HPDE6-E6E7 (cell line): ENCODE results near the gene CDS2.

Experiments used
- DNase-seq: peaks from one replicate; pipeline ENCODE4 v3.0.0; 2011; ENCODE audit warnings: missing footprints; ENCODE audit errors: extremely low spot score

The CDS2 gene

DNA sequence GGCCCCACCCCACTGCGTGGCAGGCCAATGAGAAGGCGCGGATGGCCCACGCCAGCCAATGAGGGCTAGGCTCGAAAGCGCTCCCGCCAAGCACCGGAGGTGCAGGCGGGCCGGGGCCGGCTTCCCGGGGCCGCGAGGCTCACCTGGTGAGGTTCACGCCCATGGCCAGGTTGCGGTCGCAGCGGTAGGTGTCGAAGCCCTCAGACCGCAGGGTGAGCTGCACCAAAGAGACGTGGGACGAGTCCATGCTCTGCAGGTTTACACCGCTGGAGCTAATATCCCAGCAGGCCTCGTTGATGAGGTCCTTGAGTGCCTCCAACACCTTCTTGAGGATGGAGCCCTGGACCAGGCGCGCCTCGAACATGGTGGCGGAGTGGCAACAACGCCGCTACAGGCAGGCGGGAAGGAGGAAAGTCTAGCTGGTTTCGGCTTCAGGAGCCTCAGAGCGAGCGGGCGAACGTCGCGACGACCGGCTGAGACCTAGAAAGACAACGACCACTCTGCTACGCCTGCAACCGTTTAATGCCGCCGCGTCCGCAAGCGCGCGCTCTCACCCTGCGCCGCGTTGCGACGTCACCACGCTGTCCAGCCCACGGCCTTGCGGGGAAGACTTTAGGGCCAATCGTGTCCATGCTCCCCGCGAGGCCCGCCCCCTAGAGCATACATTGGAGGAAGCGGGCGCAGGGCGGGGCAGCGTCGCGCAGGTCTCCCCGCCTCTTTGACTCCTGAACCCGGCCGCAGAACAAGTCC lies 7.2 kb upstream of the CDS2 start, which contains the start of gene PCNA:
Gene PCNA (minus strand): TSS at position 524 of the 750 bp plus-strand sequence. CDS start 160 bp downstream, at position 364.
- DNase-seq: peak; percentile 99

DNA sequence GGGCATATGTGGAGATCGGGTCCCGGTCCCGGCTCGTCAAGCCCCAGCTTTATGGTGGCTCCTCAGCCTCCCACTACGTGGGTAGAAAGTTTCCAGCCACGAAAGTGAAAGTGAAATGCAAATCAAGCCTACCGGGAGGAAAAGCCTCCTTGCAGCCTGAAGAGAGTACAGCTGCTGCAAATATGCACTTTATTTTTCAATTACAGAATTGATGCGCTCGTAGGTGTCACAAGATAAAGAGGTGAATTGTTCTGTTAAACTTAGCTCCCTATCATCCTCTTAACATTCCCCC lies 6.7 kb upstream of the CDS2 start:
- DNase-seq: no peak

DNA sequence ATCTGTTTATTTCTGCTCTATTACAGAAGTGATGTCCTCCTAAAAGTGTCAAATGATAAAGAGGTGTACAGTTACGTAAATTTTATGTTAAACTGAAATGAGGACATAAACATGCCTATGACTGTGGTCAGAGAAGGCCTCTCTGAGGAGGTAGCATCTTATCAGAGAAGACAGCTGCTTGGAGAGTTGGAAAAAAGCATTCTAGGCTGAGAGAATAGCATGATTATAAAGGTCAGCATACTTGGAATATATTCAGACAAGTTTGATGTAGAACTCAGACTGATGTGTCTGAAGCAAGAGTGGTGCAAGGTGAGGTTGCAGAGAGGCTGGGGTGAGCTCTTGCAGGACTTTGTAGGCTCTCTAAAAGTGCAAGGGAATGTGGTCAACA lies 3.9 kb upstream of the CDS2 start:
- DNase-seq: no peak

DNA sequence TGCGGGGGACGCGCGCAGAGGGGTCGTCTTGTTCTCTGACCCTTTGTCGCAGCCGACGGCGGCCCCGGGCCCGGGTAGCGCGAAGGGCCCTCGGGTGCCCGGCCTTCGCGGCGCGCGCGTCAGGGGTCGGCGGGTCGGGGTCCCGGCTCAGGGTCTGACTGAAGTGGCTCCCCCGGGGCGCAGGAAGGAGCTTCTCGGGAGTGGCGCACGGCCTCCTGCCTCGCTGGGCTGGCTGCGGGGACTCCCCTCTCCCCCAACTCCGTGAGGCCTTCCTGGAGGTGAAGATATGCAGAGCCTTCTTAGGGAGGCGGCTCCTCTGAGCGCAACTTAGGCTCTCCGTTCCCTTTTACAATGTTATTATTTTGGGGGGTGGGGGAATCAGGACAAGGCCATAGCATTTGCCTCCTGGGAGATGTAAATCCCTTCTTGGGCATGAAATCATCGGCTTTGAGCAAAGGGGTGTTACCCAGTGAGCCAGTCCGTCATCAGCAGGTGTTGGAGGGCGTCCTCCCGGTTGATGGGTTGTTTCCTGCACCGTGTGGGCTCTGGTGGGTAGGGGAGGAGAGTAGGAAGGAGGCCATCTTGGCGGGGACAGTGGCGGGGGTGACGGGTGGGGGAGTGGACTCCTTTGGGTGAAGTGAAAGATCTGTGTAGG lies 523 bp downstream of the CDS2 start:
- DNase-seq: peak; percentile 42

DNA sequence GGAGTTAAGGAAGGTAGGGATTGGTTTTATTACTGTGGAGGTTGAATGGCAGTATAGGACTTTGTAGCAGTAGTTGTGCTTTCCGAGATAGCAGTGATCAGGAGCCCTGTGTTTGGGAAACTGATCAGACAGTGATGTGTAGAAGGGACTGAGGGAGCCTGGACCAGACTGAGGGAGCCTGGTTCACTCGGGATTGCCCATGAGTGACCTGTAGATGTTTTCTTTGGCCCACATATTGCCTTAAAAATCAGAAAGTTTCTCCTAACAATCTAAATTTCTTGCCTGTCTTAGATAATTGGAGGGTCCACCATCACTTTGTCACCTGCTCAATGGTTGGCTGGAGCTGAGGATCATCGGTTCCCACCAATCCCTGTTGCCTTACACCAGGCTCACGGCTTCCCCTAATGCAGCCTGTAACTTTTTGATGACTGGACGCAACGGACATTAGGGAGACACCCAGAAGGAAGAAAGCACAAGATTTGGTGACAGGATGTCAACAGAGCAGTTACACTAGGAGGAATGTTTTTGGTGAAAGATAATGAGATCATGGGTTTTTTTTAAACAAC lies 1.1 kb downstream of the CDS2 start:
- no peak for DNase-seq

DNA sequence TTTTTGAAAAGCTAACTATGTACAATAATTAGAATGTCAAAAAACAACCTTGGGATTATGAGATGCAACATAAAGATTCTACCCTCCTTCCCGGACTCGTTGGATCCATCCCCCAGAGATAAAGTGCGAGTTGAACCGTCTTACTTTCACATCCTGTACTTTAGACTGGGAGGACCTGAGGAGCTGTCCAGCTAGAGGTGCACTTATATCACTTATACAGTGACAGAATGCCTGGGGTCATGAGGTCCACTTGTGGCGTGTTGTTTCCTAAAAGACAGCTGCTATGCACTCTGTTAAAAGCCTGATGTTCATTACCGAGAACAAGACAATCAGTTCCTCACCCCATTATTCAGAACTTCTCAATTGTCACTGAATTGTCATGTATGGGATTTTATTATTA lies 2.1 kb downstream of the CDS2 start:
- DNase-seq: no peak

DNA sequence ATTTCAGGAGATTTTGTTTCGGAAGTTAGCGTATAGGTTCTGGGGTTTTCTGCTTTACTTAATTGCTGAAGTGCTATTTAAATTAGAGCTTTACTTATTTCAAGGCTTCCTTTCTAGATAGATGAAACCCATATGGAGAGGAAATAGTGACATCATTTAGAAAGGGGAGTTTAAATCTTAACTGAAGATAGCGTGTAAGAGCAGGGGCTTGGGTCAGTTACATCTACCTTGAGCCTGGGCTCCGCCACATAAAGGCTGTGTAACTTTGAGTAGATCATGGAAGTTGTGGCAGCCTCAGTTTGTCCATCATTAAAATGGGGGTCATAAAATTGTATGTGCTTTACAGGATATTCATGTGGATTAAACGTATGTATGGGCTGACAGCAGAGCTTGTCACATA lies 4.7 kb downstream of the CDS2 start:
- DNase-seq: no peak

DNA sequence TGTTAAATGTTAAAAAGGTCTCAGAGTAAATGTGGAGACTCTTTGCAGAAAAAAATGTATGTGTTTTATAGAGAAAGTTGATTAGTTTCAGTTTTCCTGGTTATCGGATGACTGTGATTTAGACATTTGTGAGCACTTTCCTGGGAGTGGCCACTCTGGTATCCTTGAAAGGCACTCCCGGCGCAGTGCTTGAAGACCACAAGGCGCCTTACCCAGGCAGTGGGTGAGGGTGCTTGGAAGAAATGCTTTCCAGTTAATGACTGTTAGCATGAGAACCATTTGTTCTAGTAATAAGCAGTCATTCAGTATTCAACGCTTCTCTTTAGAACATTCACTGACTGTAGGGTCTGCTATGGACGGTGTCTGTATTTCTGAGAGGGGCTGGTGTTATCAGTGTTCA lies 7.2 kb downstream of the CDS2 start:
- no peak for DNase-seq

DNA sequence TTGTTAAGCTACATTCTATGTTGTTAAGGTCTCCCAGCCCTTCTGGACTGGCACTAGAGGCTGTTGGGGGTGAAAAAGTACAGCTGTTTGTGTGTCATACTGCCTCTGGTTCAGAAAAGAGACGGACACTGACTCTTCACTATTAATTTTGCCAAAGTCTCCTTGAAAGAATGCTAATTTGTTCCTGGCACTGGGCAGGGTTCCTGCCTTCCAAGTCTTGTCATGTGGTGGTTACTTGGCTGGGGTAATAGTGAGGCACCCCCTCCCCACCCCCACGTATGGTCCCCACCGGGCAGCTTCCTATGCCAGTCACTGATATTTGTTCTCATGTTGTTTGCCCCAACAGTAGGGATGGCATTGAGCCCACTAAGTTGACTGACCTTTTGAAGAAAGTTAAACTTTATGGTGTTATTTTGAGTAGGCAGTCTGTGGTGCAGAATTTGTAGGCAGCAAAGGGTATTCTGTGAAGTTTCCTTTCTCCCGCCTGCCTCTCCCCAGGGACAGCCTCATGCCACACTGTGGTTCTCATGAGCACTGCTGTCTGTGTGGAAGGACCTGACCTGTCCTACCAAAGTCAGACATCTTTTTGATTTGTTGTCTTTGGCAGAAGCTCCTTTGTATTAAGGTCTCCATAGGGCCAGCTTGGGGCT lies 8.7 kb downstream of the CDS2 start:
- no peak for DNase-seq

DNA sequence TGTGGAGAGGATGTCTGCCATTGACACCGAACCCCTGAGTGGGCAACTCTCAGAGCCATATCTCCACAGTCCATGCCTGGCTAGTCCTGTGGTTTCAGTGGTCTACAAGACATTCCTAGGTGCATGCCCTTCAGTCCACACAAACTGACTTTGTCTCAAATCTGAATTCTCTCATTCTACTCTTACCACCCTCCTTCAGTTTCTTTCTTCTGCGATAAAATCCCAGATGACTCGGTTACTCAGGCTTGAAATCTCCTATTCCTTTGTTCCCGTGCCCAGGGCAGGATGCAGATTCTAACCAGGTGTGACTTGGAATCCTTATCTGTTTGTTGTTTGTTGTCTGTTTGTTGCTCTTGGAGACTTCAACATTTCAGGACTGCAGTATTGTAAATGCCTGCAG lies 9.3 kb downstream of the CDS2 start:
- DNase-seq: no peak

DNA sequence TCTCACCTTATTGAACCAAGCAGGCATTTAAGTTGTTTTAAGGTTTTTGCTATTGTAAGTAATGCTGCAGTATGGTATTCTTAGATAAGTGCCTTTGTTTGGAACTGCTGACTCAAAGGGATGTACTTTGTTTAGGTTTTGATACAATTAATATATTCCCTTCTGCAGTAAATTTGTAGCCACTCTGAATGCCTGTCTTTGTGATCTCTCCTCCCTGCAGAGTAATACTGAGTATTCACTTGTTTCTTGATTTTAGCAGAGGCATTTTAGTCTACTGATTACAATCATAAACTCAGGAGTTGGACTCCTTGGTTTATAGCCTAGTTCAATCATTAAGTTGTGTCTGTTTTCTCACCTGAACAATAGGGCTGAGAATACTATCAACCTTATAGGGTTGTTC lies 13.4 kb downstream of the CDS2 start:
- no peak for DNase-seq

DNA sequence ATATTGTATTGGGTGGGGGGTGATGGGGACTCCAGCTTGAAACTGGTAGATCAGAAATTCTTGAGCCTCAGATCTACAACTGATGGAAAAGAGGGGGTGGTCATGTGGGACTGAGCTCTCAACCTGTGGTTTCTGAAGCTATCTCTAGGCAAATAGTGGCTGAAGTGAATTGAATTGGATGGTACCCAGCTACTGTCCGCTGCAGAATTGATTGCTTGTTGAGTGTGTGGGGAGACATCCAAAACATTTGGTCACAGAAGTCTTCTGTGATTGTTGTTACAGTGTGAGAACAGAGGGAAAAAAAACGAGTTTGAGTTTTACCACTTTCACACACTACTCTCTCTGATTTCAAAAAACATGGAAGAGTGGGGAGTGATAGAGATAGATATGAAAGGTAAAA lies 14.8 kb downstream of the CDS2 start:
- DNase-seq: no peak

DNA sequence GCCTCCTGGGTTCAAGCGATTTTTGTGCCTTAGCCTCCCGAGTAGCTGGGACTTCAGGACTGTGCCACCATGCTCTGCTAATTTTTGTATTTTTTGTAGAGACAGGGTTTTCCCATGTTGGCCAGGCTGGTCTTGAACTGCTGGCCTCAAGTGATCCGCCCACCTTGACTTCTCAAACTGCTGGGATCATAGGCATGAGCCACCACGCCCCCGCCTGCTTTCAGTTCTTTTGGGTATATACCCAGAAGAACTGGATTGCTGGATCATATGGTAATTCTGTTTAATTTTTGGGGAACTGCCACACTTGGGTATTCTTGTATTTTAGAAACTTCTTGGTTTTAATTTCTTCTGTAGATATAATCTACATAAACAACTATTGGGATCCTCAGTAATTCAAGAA lies 17.0 kb downstream of the CDS2 start:
- DNase-seq: no peak

DNA sequence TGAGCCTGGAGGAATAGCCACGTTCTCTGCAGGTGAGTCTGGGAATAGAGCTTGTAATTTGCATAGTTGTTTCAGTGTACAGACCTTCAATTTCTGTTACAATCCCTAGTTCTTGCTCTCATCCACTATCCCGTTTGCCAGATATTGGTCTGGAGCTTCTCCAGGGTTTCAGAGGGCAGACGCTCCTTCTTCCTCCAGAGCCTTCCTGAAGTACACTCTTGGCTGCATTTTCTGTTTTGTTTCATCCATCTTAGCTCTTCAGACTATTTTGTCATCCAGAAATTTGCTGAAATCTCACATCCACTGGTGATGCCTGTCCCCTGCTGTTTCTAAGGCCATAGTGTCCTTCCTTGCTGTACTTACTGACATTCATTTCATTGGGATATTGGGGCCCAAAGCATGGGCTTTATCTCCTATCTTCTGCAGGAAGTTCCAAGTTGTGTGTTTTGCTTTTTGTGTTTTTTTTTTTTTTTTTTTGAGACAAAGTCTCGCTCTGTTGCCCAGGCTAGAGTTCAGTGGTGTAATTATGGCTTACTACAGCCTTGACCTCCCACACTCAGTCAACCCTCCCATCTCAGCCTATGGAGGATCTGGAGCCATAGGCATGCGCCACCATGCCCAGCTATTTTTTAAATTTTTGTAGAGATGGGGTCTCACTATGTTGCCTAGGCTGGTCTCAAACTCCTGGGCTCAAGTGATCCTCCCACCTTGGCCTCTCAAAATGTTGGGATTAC lies 18.7 kb downstream of the CDS2 start:
- DNase-seq: no peak

DNA sequence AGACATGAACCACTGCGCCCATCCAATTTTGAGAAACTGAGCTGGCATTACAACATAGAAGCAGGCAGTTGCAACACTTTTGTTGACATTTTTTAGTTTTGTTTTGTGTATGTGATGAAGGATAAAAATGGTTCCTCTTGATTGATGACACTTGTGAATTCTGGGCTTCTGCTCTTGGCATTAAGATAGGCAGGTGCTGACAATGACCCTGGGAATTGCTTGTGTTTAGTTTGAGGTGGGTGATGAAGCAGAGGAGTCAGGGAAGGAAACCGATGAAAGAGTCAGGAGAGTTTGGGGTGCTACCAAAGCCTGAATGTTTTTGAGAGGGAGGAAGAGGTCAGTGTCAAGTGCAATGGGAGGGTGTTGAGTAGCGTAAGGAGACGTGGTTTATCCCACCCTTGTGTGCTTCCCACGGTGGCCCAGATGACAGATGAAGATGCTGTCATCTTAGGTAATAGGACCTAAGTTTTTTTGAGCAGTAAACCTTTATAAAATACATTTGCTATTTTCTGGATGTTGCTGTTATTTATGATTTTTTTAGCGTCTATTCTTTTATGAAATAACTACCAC lies 19.4 kb downstream of the CDS2 start:
- DNase-seq: no peak

DNA sequence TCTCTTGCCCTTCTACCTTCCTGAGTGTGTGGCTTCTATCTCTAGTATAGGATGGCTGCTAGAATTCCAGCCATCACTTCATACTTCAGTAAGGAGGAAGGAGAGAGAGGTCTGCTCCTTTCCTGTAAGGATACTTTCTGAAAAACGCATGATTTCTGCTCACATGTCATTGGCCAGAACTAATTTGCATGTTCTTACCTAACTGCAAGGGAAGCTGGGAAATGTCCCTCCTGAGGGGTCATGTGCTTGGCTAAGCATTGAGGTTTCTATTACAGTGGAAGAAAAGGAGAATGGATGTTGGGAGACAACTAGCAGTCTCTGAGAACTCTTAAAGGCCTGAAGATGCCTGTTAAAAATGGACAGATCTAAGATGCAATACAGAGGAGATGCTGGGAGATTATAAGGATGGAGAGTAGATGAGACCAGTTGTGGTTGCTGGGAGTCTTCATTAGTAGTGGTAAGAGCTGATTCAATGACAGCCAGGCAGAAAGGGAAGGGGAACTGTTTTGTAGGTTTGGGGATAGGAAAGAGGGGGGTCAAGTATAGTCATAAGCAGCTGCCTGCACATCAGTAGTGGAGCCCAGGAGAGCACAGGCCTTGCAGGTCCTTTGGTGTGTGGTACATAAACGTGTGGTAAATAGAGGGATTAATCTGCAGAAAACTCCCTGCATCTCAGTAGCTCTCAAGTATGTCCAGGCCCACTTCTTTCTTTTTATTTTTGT lies 20.2 kb downstream of the CDS2 start:
- DNase-seq: no peak

DNA sequence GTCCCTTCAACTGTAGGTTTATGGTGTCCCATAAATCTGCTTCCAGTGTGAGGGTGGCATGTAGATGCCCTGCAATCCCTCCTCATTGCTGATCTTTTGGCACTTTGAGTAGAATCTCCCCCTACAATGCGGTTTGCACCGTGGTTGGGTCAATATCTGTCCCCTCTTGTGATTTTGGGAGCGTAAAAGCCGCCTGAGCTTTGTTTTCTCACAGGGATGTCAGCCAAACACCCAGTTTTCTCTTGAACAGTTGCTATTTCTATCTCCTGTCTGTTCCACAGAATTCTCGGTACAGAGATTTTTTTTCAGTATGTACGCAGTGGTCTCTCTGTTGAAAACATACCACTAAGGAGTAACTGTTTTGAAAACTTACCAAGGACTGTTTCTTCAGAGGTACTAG lies 21.8 kb downstream of the CDS2 start:
- no peak for DNase-seq

DNA sequence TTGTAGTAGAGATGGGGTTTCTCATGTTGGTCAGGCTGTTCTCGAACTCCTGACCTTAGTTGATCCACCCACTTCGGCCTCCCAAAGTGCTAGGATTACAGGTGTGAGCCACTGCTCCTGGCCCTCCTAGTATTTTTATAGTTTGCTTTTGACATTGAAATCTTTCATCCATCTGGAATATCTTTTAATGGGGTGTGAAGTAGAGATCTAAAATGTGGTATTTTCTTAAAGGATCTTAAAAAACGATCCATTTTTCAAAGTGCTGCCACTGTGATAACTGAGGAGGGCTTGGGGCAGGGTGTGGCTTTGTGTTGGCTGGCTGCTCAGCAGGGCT lies 23.1 kb downstream of the CDS2 start:
- DNase-seq: no peak

DNA sequence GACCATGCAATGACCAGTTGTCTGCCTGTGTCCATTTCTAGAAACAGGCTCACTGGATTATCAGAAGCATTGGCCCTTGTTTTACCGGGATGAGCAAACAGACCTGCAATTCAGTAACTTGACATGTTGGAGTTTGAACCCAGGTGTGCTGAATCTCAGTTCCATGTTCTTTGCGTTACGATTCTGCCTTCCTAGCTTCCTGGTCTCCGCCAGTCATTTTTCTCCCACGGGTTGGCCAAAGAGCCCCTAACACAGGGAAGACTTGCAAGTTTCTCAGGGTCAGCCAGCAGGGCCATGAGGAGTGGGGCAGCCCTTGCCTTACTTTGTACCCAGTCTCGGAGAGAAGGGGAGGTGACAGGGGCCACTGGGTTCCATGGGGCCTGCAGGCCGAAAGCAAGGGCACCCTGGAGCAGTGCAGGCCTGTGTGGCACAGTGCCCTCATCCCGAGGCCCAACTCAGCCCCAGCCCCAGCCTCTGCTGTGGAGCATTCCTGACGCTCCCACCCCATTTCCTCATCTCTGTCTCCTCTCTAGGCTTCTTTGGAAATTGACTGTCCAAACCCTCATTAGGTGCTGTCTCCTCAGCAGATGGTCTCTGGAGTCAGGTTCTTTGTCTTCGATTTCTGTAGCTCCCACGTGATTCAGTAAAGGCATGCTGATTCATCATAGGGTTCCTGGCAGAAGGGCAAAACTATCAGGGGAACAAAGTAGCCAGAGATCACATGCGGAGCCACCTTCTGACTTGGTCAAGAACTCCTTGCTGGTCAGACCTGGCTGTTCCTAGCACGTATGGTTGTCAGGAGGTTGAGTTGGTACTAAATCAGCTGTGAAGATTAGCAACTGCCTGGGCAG lies 23.6 kb downstream of the CDS2 start:
- DNase-seq: no peak

DNA sequence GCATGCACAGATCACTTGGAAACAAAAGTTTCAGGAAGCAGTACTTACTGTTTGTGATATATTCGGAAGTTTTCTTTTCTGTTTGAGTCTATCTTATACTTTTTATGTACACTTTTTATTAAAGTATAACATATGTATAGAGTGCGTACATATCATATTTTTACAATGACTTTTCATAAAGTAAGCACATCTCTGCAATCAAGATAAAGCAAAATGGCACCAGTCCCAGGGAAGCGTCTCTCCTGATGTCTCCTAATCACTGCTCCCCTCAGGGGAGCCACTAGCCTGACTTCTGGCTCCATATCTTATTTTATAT lies 26.3 kb downstream of the CDS2 start:
- no peak for DNase-seq
